Measurements from ENCODE around the gene AMOTL2.

Gene AMOTL2

DNA sequence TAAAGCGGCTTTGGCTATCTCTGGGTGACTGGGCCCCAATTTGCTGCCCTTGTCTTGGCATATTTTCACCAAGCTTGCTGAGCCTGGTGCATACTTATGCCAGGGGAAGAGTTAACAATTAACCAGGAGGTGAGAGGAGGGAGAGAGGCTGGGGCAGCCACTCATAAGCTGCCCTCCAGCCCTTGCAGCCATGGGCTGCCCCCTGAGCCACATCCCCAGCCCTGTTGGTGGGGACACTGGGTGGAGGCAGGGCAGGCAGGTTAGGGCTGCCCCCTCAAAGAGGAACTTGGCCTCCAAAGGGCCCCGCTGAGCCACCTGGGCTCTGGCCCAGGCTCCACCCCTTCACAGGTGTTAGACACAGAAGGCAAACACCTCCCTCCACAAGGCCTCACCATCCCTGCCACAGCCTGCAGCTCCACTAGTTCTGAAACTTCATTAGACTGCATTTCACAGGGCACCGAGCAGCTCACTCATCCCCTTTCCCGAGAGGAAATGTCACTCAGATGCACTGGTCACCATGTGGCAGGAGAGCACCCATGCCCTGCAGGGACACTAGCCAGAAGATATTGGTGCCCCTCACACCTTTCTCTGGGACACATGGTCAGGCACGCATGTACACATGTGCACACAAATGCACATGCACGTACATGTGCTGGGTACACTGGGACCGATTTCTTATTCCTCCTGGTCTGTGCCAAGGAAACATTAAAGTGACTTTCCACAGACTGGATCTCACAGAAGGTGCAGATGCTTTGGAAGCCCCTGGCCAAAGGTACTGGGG is 20.2 kb downstream of the AMOTL2 start:
- in situ Hi-C loops (cut with HindIII; ENCODE audit: low sequenced_read_pairs): loop anchor here (5.0 kb wide), 1 partner anchor 67 kb away; no protein-coding TSS in a partner anchor

DNA sequence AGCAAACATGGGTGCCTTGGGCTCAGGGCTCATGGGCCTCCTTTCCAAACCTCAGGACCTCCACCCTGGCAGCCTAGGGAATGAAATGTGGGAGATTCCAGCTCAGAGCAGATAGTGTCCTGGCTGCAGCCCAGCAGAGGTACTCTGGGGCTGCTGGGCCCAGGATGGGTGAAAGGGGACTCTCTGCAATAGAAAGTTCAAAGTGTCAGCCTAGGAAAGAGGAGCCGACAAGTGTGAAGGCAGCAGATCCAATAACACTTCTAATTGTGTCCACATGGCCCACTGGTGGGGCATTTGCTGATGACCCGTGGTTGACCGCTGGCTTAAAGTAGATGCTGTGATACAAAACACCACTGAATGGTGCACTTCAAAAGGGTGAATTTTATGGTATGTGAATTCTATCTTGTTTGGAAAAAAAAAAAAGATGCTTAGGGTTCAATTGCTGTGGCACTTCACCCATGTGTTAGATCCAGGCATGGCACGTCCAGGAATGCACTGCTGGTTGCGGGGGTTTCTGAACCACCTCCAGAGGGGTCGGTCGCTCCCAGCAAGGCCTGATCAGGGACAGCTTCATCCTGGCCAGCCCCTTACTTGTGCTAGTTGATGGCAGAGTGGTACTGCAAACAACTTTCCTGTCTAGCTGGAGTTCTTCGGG is 20.9 kb downstream of the AMOTL2 start:
- in situ Hi-C loops (cut with HindIII; ENCODE audit: low sequenced_read_pairs): loop anchor here (5.0 kb wide), 1 partner anchor 66 kb away; no protein-coding TSS in a partner anchor

DNA sequence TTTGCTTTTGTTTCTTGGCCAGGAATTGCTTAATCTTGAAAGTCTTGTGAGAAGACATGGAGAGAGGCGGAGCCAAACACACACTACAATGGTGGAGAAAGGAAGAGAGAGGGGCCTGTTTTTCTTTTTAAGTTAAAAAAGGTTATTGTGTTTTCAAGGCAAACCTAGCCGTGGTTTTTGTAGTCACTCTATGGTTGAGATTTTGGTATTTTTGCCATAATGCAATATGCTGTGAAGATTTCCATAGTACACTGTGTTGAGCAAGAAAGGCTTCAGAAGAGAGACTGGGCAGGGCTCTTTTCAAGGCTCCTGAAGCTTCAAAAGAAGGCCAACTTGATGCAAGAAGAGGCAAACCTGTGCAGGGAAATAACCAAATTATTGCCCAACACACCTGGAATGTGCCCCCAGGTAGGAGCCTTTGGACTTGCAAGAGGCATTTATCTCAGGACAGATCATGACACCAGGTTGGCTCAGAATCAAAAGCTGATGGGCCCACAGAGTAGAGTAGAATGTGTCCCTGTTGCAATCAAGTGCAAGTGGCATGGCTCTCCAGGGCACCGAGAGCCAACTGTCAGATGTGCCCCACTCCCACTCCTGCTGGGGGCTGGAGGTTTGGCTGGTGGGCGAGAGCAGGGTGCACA is 22.1 kb downstream of the AMOTL2 start:
- in situ Hi-C loops (cut with HindIII; ENCODE audit: low sequenced_read_pairs): loop anchor here (5.0 kb wide), 1 partner anchor 65 kb away; no protein-coding TSS in a partner anchor

DNA sequence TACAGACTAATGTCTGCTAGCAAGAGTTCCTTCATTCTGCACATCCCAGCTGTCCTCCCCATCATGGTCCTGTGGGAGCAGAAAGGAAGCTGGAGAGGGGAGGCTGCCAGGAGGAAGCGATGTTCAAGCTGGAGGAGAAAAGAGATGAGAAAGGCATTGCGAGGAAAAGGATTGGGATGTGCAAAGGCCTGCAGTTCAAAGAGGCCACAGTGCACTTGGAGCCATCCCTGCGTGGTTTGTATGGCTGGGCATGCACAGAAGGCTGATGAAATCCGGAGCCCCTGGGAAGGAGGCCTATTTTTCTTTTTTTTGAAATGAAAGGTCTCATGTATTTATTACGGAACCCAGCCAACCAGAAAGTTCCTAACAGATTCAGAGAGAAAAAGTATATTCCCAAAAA is 22.8 kb downstream of the AMOTL2 start:
- in situ Hi-C loops (cut with HindIII; ENCODE audit: low sequenced_read_pairs): loop anchor here (5.0 kb wide), 1 partner anchor 64 kb away; no protein-coding TSS in a partner anchor

DNA sequence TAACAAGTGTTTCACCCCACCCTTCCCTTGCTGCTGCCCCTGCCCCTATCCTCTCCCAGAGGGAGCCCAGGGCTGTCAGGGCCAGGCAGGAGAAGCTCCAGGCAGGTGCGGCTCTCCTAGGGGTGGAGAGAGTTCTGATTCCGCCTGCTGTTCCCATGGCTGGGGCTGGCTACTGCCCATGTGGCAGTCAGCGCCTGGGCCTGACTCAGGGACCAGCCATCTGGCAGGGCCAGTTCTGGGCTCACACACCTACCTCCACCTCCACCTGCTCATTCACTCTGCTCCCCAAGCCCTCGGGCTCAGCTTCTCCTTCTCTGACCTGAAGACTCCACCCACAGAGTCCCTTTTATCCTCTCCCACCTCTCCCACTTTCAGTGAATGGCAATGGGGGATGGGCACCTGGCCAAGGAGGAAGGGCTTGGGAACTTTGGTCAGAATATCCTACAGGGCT is 23.4 kb downstream of the AMOTL2 start:
- in situ Hi-C loops (cut with HindIII; ENCODE audit: low sequenced_read_pairs): loop anchor here (5.0 kb wide), 1 partner anchor 64 kb away; no protein-coding TSS in a partner anchor

DNA sequence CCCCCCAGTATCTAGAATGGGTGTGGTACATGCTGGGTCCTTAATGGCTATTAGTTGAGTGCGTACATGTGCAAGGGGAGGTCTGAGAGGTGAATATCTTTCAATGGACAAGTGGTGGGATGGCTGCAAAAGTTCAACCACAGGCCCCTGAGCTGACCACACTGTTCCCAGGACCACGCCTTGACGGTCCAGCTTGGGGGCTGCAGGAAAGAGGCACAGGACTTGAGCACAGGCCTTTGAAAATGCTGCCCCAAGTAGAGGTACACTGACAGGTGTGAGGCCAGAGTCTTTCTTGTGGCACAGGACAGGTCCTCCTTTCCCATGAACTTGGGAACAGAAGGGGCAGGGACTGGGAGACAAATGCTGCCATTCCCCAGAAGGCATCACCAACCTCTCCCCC is 24.0 kb downstream of the AMOTL2 start:
- in situ Hi-C loops (cut with HindIII; ENCODE audit: low sequenced_read_pairs): loop anchor here (5.0 kb wide), 1 partner anchor 63 kb away; no protein-coding TSS in a partner anchor

DNA sequence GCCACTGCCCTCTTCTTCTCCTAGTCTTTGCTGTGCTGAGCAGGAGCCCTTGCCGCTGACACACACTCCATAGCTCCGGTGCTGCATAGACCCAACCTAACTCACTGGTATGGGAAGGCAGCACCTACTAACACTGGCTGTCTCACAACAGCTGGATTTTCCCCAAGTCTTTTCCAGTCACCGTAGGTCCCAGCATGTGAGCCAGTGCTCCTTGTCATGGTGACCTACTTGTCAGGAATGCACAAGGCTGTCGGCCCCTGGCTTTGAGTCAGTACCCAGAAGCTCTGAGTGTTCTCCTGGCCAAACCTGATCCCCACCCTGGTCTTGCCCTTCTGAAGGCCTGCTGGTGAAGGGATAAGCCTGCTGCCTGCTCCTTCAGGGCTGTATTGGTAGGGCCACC is 25.7 kb downstream of the AMOTL2 start:
- in situ Hi-C loops (cut with HindIII; ENCODE audit: low sequenced_read_pairs): no loop called here

DNA sequence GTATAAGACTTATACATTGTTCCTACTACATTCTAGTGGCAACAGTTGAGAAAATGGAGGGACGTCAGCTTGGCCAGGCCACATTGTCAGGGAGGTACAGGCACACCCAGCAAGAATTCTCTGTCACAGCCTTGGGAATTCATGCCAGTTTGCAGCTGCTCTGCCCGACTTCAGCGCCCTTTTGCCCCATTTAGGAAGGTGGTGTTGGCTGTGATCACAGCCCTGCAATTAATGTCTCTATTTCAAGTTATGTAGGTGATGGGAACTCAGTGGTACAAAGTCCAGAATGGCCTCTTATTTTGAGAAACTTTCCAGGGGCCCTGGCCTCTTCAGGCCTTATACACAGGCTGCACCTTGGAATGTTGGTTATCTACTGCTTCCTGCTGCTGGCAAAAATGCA is 26.7 kb downstream of the AMOTL2 start:
- in situ Hi-C loops (cut with HindIII; ENCODE audit: low sequenced_read_pairs): no loop called here

DNA sequence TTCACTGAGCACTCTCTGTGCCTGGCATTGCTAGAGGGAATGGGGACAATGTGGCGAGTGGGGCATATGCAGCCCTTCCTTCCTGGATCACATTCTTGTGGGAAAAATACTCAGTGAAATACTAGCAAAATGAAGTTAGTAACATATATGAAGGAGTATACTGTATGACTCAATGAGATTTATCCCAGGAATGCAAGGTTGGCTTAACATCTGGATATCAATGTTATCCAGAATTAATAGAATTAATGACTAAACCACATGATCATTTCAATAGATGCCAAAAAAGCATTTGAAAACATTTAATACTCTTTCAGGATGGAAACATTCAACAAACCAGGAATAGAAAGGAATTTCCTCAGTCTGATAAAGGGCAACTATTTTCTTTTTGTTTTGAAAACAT is 27.5 kb downstream of the AMOTL2 start:
- in situ Hi-C loops (cut with HindIII; ENCODE audit: low sequenced_read_pairs): no loop called here

DNA sequence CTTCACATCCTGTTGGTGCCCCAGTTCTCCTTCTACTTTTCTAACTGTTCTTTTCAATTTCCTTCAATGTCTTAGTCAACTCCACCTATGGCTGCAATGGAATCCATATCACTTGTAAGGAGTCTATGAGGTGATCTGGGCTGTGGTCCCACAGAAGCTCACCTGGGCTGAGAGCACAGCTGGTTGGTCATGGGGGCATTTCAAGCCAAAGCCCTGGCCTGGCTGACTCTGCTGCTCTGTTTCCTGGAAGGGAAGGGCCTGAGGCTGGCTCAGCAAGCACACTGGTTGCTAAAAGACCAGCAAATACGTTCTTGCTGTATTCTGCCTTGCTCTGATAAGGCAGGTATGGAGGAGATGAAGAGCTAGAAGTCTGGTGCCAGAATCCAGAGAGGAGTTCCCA is 29.0 kb downstream of the AMOTL2 start:
- in situ Hi-C loops (cut with HindIII; ENCODE audit: low sequenced_read_pairs): no loop called here

DNA sequence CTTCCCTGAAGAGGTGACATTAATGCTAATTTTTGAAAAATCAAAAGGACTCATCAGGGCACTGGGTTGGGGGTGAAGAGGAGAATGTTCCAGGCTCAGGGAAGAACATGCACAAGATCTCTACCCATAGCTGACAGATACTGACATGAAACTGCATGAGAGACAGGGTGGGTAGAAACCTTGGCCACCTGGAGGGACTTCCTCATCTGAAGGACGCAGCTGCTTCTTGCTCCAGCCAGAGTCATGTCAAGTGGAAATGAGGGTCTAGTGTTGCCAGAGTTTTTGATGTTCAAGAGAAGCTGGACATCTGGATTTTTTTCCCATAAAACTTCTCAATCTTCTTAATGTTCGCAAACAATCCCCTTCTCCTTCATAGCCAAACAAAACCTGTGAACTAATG is 29.7 kb downstream of the AMOTL2 start:
- in situ Hi-C loops (cut with HindIII; ENCODE audit: low sequenced_read_pairs): no loop called here

DNA sequence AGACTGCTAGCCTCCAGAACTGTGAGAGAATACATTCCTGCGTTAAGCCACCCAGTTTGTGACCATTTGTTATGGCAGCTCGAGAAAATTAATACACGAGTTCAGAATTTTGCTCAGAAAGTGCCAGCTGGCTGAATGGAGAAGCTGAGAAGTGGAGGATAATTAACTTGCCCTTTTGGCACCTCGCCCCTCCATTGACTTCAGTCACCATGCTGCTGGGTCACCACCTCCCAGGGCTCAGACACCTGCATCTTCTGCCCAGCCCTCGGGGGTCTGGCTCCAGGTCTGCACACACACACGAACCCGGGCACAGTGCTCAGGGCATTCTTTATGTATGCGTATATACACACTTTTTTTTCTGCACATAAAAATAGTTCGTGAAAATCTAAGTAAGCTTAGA is 32.0 kb downstream of the AMOTL2 start:
- in situ Hi-C loops (cut with HindIII; ENCODE audit: low sequenced_read_pairs): no loop called here

DNA sequence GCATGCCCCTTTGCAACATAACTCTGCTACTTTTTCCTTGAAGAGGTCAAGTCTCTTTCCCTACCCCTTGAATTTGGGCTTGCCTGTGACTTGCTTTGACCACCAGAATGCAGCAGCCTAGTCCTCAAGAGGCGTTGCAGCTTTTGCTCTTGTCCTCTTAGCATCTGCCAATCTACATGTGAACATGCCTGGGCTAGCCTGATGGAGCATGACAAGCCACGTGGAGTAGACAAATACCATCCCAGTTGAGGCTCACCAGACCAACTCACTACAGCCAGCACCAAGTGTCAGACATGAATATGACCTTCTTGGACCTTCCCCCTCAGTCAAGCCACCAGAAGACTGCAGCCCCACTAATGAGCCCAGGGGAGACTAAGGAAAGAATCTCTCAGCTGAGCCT is 32.9 kb downstream of the AMOTL2 start:
- in situ Hi-C loops (cut with HindIII; ENCODE audit: low sequenced_read_pairs): no loop called here

DNA sequence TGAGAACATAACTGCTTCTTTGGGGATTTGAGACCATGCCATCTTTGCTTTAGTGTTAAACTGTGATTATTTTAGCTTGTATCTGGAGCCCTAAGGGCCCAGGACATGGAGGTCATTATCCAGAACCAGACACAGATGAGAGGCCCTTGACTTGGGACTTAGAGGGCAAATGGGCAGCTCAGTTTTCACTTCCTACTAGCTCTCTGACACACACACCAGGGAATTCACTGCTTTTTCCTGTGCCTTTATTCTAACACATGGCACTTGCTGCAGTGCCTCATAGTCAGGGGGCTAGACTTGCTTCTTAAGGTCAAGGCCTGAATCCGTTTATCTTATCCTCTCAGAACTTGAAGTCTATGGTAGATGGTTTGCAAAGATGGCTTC is 33.3 kb downstream of the AMOTL2 start:
- in situ Hi-C loops (cut with HindIII; ENCODE audit: low sequenced_read_pairs): no loop called here

DNA sequence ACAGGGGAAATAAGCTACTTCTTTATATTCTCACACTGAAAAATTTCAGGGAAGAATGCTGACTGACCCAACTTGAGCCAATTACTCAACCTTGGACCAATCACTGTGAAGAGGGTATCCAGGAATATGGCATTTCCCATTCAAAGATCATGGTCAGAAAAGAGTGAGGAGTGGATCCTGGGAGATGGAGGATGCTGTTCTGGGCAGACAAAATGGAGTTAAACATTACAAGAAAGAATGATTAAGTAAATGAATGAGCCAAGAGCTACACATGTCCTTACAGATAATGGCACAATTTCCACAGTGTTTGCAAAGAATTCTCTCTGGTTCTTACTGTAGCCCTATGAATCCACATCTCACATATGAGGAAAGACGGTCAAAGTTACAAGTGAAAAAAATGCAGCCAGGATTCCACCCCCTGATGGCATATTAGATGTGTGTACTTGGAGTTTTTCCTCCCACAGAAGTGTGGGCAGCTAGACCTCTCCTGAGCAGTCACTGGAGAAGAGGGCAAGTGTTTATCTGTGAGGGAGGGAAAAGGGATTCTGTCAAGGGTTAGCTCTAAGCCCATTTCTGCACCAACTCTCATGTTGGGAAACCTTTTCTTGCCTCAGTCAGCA is 33.8 kb downstream of the AMOTL2 start:
- in situ Hi-C loops (cut with HindIII; ENCODE audit: low sequenced_read_pairs): no loop called here

DNA sequence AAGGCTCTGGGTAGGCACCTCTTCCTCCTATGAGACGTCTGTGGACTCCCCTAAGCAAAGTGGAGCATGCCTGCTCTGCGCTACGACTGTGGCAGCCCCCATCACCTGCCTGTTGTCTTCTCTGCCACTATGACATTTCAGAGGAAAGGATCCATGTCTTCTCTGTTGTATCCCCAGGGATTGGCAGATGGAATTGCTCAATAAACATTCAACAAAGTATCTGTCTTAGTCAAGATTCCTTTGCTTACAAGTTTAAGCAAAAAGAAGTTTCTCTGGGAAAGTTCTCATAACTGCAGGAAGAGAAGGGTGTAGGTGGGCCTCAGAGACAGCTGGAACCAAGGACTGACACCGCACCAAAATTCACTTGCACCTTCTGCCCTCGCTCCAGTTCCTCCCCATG is 34.3 kb downstream of the AMOTL2 start:
- in situ Hi-C loops (cut with HindIII; ENCODE audit: low sequenced_read_pairs): no loop called here

DNA sequence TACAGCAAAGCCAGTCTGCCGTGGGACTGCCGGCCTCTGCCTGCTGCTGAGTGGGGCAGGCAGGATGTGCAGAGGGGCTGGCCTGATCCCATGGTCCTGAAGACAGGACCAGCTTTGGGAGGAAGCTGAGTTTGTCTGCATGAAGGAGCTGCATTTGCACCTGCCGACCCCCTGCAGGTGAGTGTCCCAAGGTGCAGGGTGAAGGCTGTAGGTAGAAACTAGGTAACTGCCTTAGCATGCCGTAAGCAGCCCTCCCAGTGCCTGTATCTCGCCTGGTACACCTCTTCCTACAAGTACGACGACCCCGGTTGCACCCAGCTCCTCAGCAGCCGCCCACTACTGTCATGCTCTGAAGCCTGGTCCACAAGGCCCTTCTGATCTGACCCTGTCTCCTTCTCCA is 34.9 kb downstream of the AMOTL2 start:
- in situ Hi-C loops (cut with HindIII; ENCODE audit: low sequenced_read_pairs): no loop called here

DNA sequence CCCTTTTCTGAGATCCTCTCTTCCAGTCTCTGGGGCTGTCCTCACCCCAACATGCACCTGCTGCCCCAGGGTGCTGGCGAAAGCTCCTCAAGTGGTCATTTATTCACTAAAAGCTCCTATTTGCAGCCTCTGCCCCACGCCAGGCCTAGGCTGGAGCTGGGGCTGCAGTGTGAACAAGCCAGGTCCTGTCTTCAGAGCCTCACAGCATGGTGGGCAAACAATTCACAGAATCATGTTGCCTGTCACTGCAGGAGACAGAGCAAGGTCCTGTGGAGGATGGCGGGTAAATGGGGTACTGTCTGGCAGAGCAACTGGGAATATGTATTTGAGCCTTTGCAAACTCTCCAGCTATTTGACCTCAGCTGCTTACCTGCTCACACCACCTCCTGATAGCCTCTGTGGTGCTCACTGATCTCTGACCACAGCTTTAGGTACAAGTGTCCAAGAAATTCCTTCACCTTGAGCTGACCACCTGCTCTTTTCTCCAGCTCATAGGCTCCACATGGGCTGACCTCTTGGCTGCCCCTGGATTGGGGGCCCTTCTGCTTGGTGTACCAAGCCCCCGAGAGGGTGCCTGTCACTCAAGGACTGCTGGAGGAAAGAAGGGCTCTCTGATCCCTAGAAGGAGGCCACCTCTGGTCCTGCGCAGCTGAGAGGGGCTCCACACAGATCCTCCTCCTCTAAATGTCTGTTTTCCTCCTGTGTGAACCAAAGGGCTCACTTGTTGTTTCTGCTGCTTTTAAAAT is 35.6 kb downstream of the AMOTL2 start:
- in situ Hi-C loops (cut with HindIII; ENCODE audit: low sequenced_read_pairs): no loop called here

DNA sequence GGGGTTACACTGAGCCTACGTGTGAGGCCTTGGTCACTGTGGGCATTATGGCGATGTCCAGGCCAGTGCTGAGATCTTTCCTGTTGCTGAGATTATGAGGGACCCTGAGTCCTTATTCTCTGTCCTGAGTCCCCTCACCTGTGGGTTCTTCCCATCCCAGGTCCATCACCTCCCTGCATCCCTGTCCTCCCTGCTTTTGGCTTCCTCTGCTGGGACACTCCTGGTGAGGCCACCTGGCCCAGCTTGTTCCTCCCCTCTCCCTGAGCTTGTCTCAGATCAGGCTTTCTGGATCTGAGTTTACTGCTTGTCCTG is 36.1 kb downstream of the AMOTL2 start:
- in situ Hi-C loops (cut with HindIII; ENCODE audit: low sequenced_read_pairs): no loop called here

DNA sequence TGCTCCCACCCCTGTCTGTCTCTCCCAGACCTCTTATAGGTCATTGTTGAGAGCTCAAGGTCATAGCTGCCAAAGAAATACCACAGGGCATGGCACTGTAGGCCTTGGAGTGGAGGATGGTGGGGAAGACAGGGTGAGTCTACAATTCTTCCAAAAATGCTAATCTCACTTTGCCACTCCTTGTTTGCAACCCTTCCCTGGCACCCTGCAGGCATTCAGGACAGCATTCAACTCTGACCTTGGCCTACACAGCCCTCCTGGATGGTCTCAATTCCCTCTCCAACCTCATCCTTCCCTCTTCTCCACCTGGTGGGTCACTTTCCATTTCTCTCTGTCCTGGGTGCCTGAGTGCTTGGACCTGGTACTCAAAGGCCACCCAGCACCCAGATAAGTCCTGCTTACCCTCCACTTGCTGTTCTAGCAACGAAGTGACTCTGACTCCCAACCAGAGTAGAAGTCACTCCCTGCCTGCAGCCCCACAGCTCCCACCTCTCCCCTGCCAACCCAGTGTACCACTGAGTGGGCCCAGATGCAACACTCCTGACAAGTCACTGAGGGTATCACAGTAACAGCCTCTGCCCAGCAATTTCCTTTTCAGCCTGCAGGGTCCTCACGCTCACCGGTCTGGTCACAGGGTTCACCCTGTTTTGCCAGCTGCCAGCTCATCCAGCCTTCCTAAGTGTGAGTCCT is 36.6 kb downstream of the AMOTL2 start:
- in situ Hi-C loops (cut with HindIII; ENCODE audit: low sequenced_read_pairs): no loop called here
